ENCODE data around the gene RBM33. TPM values are rescaled to one million over a fixed set of nuclear protein-coding genes. Genes with fewer than 3 reads are reported as not detected.

RBM33 gene
- total and polyA plus RNA-seq, 2 experiments from 2014 or later = 10.5 to 36.0 TPM

GRCh38 chr7:155692317-155692716 is 47.9 kb downstream of the RBM33 start:
- no peak for TF ChIP-seq EZH2 (IDR thresholded peaks at IDR 0.05; ENCODE audit: insufficient read depth, poor library complexity, severe bottlenecking)
- TF ChIP-seq EZH2phosphoT487 (IDR thresholded peaks at IDR 0.05; ENCODE audit: insufficient read depth, low read depth) = no peak
- H3K9ac ChIP-seq = no peak overlapping the region
- H3K36me3 ChIP-seq (ENCODE audit: low read depth) = no peaks in the 10 kb centered on the region; the same call in 1 of the 2 replicates
- H3K27ac ChIP-seq = no peak overlapping the region
- no peaks in the 10 kb centered on the region for H3K27me3 ChIP-seq (replicated peaks; ENCODE audit: insufficient read depth)
- no peaks in the 10 kb centered on the region for H3F3A ChIP-seq (ENCODE audit: insufficient read depth)
- H3K4me3 ChIP-seq = no peak overlapping the region
- H3K79me2 ChIP-seq (ENCODE audit: insufficient read depth) = peaks cover 99% of the 10 kb centered on the region
- peaks cover 3% of the 10 kb centered on the region; the same call in 1 of the 2 replicates for H4K20me1 ChIP-seq (ENCODE audit: insufficient read depth)
- DNase-seq = no peak
- H2AFZ ChIP-seq = no peak overlapping the region
- no peaks in the 10 kb centered on the region for H3K4me1 ChIP-seq (ENCODE audit: insufficient read depth)
- 78 to 86% methylated on average over 5 of the region's 5 CpGs for WGBS, 2 experiments (ENCODE audit: low coverage in 1 of 2, low lambda C conversion rate in 2 of 2, missing lambda C conversion rate in 2 of 2)
- no peaks in the 10 kb centered on the region for H3K9me2 ChIP-seq (ENCODE audit: insufficient read depth)
- H3K9me3 ChIP-seq (ENCODE audit: low read depth) = no peaks in the 10 kb centered on the region
- no peak overlapping the region for H3K4me2 ChIP-seq (ENCODE audit: unreplicated experiment)
- in situ Hi-C loops (cut with MboI) = no loop called here

DNA sequence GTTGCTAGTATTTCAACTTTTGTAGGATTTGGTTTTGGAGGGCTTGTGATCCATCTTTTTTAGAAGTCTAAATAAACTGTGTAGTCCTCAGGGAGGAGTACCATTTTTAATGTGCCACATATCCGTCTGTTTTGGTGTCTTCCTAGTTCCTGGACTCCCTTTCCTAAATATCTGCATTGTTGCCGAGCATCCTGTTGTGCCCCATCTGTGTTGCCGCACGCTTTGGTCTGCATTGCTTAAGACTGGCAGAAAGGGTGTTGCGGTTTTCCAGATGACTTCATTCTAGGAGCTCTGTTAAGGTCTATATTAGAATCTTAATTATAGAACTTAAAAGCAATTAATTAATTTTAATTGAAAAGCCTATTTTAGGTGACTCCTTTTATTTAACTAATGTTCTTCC is 49.4 kb downstream of the RBM33 start:
- Histone ChIP-seq H4K20me1 (ENCODE audit: insufficient read depth) (peaks cover 3% of the 10 kb centered on the region; the same call in 1 of the 2 replicates), H2AFZ (no peak overlapping the region), H3K27me3 (replicated peaks; ENCODE audit: insufficient read depth) (no peaks in the 10 kb centered on the region), H3K4me2 (ENCODE audit: unreplicated experiment) (no peak overlapping the region), H3K36me3 (ENCODE audit: low read depth) (no peaks in the 10 kb centered on the region; the same call in 1 of the 2 replicates), H3K9ac (no peak overlapping the region), H3F3A (ENCODE audit: insufficient read depth) (no peaks in the 10 kb centered on the region), H3K9me2 (ENCODE audit: insufficient read depth) (no peaks in the 10 kb centered on the region), H3K4me3 (no peak overlapping the region), H3K4me1 (ENCODE audit: insufficient read depth) (no peaks in the 10 kb centered on the region), H3K9me3 (ENCODE audit: low read depth) (no peaks in the 10 kb centered on the region), H3K27ac (no peak overlapping the region), H3K79me2 (ENCODE audit: insufficient read depth) (peaks cover 100% of the 10 kb centered on the region)
- TF ChIP-seq EZH2 (IDR thresholded peaks at IDR 0.05; ENCODE audit: insufficient read depth, poor library complexity, severe bottlenecking) (no peak), EZH2phosphoT487 (IDR thresholded peaks at IDR 0.05; ENCODE audit: insufficient read depth, low read depth) (no peak)
- in situ Hi-C loops (cut with MboI) = no loop called here
- 86 to 88% methylated on average over 5 of the region's 5 CpGs for WGBS, 2 experiments (ENCODE audit: low coverage in 1 of 2, low lambda C conversion rate in 2 of 2, missing lambda C conversion rate in 2 of 2)
- no peak for DNase-seq

DNA sequence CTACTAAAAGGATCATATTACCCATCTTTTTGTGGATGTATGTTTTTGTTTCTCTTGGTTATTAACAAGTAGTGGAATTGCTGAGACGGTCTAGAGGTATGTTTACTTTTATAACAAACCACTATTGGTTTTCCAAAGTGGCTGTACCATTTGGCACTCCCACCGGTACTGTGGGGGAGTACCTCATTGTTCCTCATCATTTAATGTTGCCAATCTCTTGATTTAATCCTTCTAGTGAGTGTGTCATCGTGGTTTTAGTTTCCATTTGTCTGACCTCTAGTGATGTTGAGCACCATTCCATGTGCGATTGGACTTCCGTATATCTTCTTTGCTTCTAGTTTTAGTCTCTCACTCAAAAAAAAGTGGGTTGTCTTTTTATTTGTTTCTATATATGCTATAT is 50.4 kb downstream of the RBM33 start:
- H4K20me1 ChIP-seq (ENCODE audit: insufficient read depth) = peaks cover 3% of the 10 kb centered on the region; the same call in 1 of the 2 replicates
- DNase-seq = no peak
- TF ChIP-seq EZH2phosphoT487 (IDR thresholded peaks at IDR 0.05; ENCODE audit: insufficient read depth, low read depth) (no peak), EZH2 (IDR thresholded peaks at IDR 0.05; ENCODE audit: insufficient read depth, poor library complexity, severe bottlenecking) (no peak)

GRCh38 chr7:155696747-155697146 is 52.3 kb downstream of the RBM33 start:
- Histone ChIP-seq H3K4me1 (ENCODE audit: insufficient read depth) (no peaks in the 10 kb centered on the region), H3K9me3 (ENCODE audit: low read depth) (no peaks in the 10 kb centered on the region), H3K9ac (no peak overlapping the region), H2AFZ (no peak overlapping the region), H3F3A (ENCODE audit: insufficient read depth) (no peaks in the 10 kb centered on the region), H3K9me2 (ENCODE audit: insufficient read depth) (no peaks in the 10 kb centered on the region), H3K27me3 (replicated peaks; ENCODE audit: insufficient read depth) (no peaks in the 10 kb centered on the region), H3K4me3 (no peak overlapping the region), H3K79me2 (ENCODE audit: insufficient read depth) (peaks cover 99% of the 10 kb centered on the region), H3K36me3 (ENCODE audit: low read depth) (peaks cover 6% of the 10 kb centered on the region), H4K20me1 (ENCODE audit: insufficient read depth) (peaks cover 3% of the 10 kb centered on the region; the same call in 1 of the 2 replicates), H3K27ac (no peak overlapping the region), H3K4me2 (ENCODE audit: unreplicated experiment) (no peak overlapping the region)
- no peak for DNase-seq
- no peak for TF ChIP-seq EZH2phosphoT487 (IDR thresholded peaks at IDR 0.05; ENCODE audit: insufficient read depth, low read depth)
- in situ Hi-C loops (cut with MboI) = no loop called here
- WGBS, 2 experiments (ENCODE audit: low coverage in 1 of 2, low lambda C conversion rate in 2 of 2, missing lambda C conversion rate in 2 of 2) = 81 to 89% methylated on average over 5 of the region's 5 CpGs

More for the DNA sequence above, 50.4 kb downstream of the RBM33 start:
- H3K4me3 ChIP-seq = no peak overlapping the region
- no peak overlapping the region for H3K27ac ChIP-seq
- no peaks in the 10 kb centered on the region for H3K27me3 ChIP-seq (replicated peaks; ENCODE audit: insufficient read depth)
- no peak overlapping the region for H3K4me2 ChIP-seq (ENCODE audit: unreplicated experiment)
- H2AFZ ChIP-seq = no peak overlapping the region
- WGBS, 2 experiments (ENCODE audit: low coverage in 1 of 2, low lambda C conversion rate in 2 of 2, missing lambda C conversion rate in 2 of 2) = 98% methylated on average over 5 of the region's 5 CpGs
- peaks cover 100% of the 10 kb centered on the region for H3K79me2 ChIP-seq (ENCODE audit: insufficient read depth)
- no peak overlapping the region for H3K9ac ChIP-seq
- H3K9me2 ChIP-seq (ENCODE audit: insufficient read depth) = no peaks in the 10 kb centered on the region
- no peaks in the 10 kb centered on the region; the same call in 1 of the 2 replicates for H3K36me3 ChIP-seq (ENCODE audit: low read depth)
- no peaks in the 10 kb centered on the region for H3K9me3 ChIP-seq (ENCODE audit: low read depth)
- H3F3A ChIP-seq (ENCODE audit: insufficient read depth) = no peaks in the 10 kb centered on the region
- H3K4me1 ChIP-seq (ENCODE audit: insufficient read depth) = no peaks in the 10 kb centered on the region
- in situ Hi-C loops (cut with MboI) = no loop called here

DNA sequence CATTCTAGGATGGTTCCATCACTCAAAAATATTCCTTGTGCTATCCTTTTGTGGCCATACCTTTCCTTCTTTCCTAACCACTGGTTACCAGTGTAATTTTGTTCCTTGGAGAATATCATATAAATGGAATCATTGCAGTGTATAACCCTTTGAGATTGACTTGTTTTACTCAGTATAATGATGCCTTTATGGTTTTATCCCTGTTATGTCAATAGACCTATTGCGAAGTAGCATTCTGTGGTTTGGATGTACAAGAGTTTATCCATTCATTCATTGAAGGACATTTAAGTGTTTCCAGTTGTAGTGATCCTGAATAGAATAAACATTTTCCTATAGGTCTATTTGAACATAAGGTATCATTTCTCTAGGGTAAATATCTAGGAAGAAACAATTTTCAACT is 54.2 kb downstream of the RBM33 start:
- H3K27ac ChIP-seq = no peak overlapping the region
- peaks cover 23% of the 10 kb centered on the region for H3K36me3 ChIP-seq (ENCODE audit: low read depth)
- peaks cover 8% of the 10 kb centered on the region; the same call in 1 of the 2 replicates for H4K20me1 ChIP-seq (ENCODE audit: insufficient read depth)
- TF ChIP-seq EZH2phosphoT487 (IDR thresholded peaks at IDR 0.05; ENCODE audit: insufficient read depth, low read depth) (no peak), EZH2 (IDR thresholded peaks at IDR 0.05; ENCODE audit: insufficient read depth, poor library complexity, severe bottlenecking) (no peak)
- no peak for DNase-seq
- H3K79me2 ChIP-seq (ENCODE audit: insufficient read depth) = peaks cover 97% of the 10 kb centered on the region
- no peaks in the 10 kb centered on the region for H3K9me2 ChIP-seq (ENCODE audit: insufficient read depth)
- H3K9me3 ChIP-seq (ENCODE audit: low read depth) = no peaks in the 10 kb centered on the region
- in situ Hi-C loops (cut with MboI) = no loop called here
- no peaks in the 10 kb centered on the region for H3K4me1 ChIP-seq (ENCODE audit: insufficient read depth)
- H3K27me3 ChIP-seq (replicated peaks; ENCODE audit: insufficient read depth) = no peaks in the 10 kb centered on the region
- no peaks in the 10 kb centered on the region for H3F3A ChIP-seq (ENCODE audit: insufficient read depth)
- H3K9ac ChIP-seq = no peak overlapping the region
- no peak overlapping the region for H2AFZ ChIP-seq
- H3K4me2 ChIP-seq (ENCODE audit: unreplicated experiment) = no peak overlapping the region
- H3K4me3 ChIP-seq = no peak overlapping the region
- whole genome bisulfite sequencing, 2 experiments (ENCODE audit: low coverage in 1 of 2, low lambda C conversion rate in 2 of 2, missing lambda C conversion rate in 2 of 2) = 98 to 100% methylated on average over 1 of the region's 1 CpG
